ENCODE results near the gene PRDM1.

PRDM1 gene

GRCh38 chr6:106060167-106060566, 26.0 kb upstream of the PRDM1 start:
- no peak overlapping the region for H3K4me3 ChIP-seq (ENCODE audit: low read depth, low read length)
- H3K36me3 ChIP-seq, result no peaks in the 10 kb centered on the region
- H3K27ac ChIP-seq, result no peak overlapping the region
- H3K27me3 ChIP-seq (ENCODE audit: insufficient read depth, low read depth, severe bottlenecking), result no peaks in the 10 kb centered on the region
- DNase-seq, result no peak
- TF ChIP-seq CTCF (IDR thresholded peaks at IDR 0.05; ENCODE audit: low read depth, low read length), result no peak
- no peaks in the 10 kb centered on the region for H3K9me3 ChIP-seq (ENCODE audit: severe bottlenecking)

GRCh38 chr6:106063448-106063850, 22.7 kb upstream of the PRDM1 start:
- H3K27me3 ChIP-seq (ENCODE audit: insufficient read depth, low read depth, severe bottlenecking), result no peaks in the 10 kb centered on the region
- no peak for TF ChIP-seq CTCF (IDR thresholded peaks at IDR 0.05; ENCODE audit: low read depth, low read length)
- no peaks in the 10 kb centered on the region for H3K9me3 ChIP-seq (ENCODE audit: severe bottlenecking)
- peak overlapping the region; percentile 62 for H3K27ac ChIP-seq
- no peak for DNase-seq
- H3K4me3 ChIP-seq (ENCODE audit: low read depth, low read length), result no peak overlapping the region
- peaks cover 5% of the 10 kb centered on the region; the same call in 1 of the 2 replicates for H3K36me3 ChIP-seq

- H3K27ac ChIP-seq, result peak overlapping the region; percentile 61
These were observed 22.0 kb upstream of the PRDM1 start for GRCh38 chr6:106064142-106064541.

GRCh38 chr6:106064756-106065155, 21.4 kb upstream of the PRDM1 start:
- H3K36me3 ChIP-seq, result peaks cover 10% of the 10 kb centered on the region; the same call in 1 of the 2 replicates
- peak overlapping the region; percentile 61 for H3K27ac ChIP-seq
- H3K9me3 ChIP-seq (ENCODE audit: severe bottlenecking), result no peaks in the 10 kb centered on the region
- TF ChIP-seq CTCF (IDR thresholded peaks at IDR 0.05; ENCODE audit: low read depth, low read length), result no peak
- no peaks in the 10 kb centered on the region for H3K27me3 ChIP-seq (ENCODE audit: insufficient read depth, low read depth, severe bottlenecking)
- DNase-seq, result no peak
- no peak overlapping the region for H3K4me3 ChIP-seq (ENCODE audit: low read depth, low read length)

More at GRCh38 chr6:106064142-106064541, 22.0 kb upstream of the PRDM1 start:
- no peak overlapping the region for H3K4me3 ChIP-seq (ENCODE audit: low read depth, low read length)
- no peaks in the 10 kb centered on the region for H3K9me3 ChIP-seq (ENCODE audit: severe bottlenecking)
- DNase-seq, result peak; percentile 86
- H3K27me3 ChIP-seq (ENCODE audit: insufficient read depth, low read depth, severe bottlenecking), result no peaks in the 10 kb centered on the region
- TF ChIP-seq CTCF (IDR thresholded peaks at IDR 0.05; ENCODE audit: low read depth, low read length), result no peak
- H3K36me3 ChIP-seq, result peaks cover 10% of the 10 kb centered on the region; the same call in 1 of the 2 replicates

- Histone ChIP-seq H3K4me3 (ENCODE audit: low read depth, low read length) (no peak overlapping the region), H3K36me3 (peaks cover 10% of the 10 kb centered on the region; the same call in 1 of the 2 replicates), H3K27ac (peak overlapping the region; percentile 56), H3K9me3 (ENCODE audit: severe bottlenecking) (no peaks in the 10 kb centered on the region), H3K27me3 (ENCODE audit: insufficient read depth, low read depth, severe bottlenecking) (no peaks in the 10 kb centered on the region)
- no peak for DNase-seq
- TF ChIP-seq CTCF (IDR thresholded peaks at IDR 0.05; ENCODE audit: low read depth, low read length), result no peak
These were observed 19.1 kb upstream of the PRDM1 start for GRCh38 chr6:106066989-106067388.

GRCh38 chr6:106069478-106069877, 16.7 kb upstream of the PRDM1 start:
- no peaks in the 10 kb centered on the region for H3K9me3 ChIP-seq (ENCODE audit: severe bottlenecking)
- DNase-seq, result peak; percentile 70
- TF ChIP-seq CTCF (IDR thresholded peaks at IDR 0.05; ENCODE audit: low read depth, low read length), result no peak
- no peaks in the 10 kb centered on the region for H3K27me3 ChIP-seq (ENCODE audit: insufficient read depth, low read depth, severe bottlenecking)
- peak overlapping the region; percentile 58 for H3K27ac ChIP-seq
- peaks cover 12% of the 10 kb centered on the region for H3K36me3 ChIP-seq
- no peak overlapping the region for H3K4me3 ChIP-seq (ENCODE audit: low read depth, low read length)

Data from WERI-Rb-1 (cell line).